NOMO-1 treated with DMSO at 0.1 percent for 48 hours (cell line): Measurements from ENCODE around the gene ITGA3.
A peak's percentile ranks its signal among the peaks of the same experiment; 100 is the strongest.
"Not testable (repeated sequence)": the region's sequence is repeated elsewhere in the genome, so short reads cannot be mapped to it uniquely, and the experiment has no call there.

Experiments
- DNase-seq: peaks from one replicate; lab custom pipeline; 2025; ENCODE audit not compliant: unreplicated experiment; lab: John Stamatoyannopoulos, UW

The ITGA3 gene

DNA sequence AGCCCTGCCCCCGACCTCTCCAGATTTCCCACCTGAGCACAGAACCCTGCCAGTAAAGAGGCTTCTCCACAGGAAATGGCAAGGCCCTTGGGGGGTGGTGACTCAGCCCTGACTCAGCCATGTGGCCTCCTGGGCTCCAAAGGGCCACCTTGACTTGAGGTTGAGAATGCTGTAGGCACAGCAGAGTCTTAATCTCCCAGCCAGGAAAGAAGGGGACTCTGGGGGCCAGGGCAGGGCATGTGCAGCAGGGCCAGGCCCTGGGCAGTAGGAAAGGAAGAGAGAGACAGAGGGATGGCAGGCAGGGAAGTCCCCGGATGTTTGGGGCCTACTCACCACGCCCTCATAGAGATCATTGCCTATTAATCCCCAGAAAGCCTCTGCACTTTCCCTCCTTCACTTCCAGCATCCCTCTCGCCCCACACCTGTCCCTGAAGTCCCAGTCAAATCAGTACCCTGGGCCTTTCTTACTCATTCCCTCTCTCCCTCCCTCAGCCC, 4.8 kb upstream of the ITGA3 start:
- peak; percentile 23 for DNase-seq

GRCh38 chr17:50051606-50052005, 4.3 kb upstream of the ITGA3 start:
- no peak for DNase-seq

GRCh38 chr17:50052241-50052796, 3.6 kb upstream of the ITGA3 start:
- DNase-seq = no peak

- no peak for DNase-seq
These were observed 2.9 kb upstream of the ITGA3 start for GRCh38 chr17:50052822-50053653.

GRCh38 chr17:50053654-50053960, 2.3 kb upstream of the ITGA3 start:
- no peak for DNase-seq

GRCh38 chr17:50055055-50055425, 870 bp upstream of the ITGA3 start:
- DNase-seq = no peak

GRCh38 chr17:50056217-50056960, 479 bp downstream of the ITGA3 start:
- peak; percentile 49 for DNase-seq

DNA sequence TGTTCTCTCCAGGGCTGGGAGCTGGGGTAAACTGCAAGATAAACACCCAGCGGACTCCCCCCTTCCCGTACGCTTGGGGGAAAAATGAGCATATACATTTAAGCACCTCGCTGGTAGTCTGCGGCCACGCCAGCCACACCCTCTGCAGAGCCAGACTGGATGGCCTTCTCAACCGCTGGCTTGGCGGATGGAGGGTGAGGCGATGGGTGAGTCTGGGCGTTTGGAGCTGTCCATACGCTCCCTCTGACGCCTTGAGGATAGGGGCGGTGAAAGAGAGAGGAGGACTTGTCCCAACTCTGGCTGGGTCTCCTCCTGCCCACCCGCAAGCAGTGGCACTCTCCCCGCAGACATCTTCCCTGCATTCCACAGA, 1.0 kb downstream of the ITGA3 start:
- DNase-seq = no peak

- no peak for DNase-seq
These were observed 1.6 kb downstream of the ITGA3 start for GRCh38 chr17:50057521-50057991.

DNA sequence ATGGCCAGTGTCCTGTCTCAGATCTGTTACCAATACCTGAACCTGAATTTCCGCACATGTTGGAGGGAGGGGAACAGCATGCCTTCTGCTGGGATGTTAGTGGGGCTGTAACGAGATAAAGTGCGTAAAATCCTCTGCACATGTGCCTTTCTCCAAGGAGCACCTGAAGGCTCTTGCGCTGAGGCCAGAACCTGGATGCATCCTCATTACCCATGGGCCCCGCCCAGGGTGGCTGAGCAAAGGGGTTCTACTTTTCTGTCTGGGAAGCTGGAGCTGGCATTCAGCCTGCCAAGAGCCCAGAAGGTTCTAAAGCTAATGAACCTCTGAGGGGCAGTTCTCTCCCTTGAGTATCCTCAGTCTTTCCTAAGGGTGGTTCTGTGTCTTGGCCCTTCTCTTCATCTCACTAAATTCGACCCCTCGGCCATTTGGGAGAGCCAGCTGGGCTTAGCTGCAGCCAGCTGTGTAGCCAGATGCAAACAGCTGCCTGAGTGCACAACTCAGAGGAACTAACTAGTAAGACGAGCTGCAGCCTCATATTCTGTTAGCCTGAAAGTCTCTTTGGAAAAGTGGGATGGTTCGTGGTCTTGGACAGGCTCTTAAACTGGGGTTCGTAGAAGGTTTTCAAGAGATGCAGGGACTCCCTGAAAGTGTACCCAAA, 2.5 kb downstream of the ITGA3 start:
- DNase-seq = no peak

GRCh38 chr17:50059256-50059655, 3.3 kb downstream of the ITGA3 start:
- DNase-seq = no peak

DNA sequence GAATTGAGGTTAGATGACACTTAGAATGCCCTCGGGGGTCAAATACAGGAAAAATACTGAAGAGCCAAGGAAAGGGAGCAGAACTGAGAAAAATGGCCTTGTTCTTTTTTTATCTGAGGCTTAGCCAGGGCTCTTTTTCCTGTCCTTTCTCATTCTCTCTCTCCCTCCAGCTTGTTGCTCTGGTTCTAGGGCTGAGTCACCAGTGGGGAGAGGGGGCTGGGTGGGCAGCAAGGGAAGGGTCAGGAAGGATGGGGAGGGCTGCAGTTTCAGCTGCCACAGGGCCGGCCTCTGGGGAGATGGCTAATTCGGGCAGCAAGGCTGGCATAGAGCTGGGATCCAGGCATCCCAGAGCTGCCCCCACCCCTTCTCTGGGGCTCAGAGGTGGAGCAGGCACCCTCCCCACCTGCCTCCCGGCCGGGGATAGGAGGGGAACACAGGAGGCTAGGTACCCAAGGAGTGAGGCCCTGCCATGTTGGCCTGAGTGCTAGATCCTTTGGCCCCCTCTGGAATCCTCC, 3.9 kb downstream of the ITGA3 start:
- no peak for DNase-seq

GRCh38 chr17:50060951-50061712, 5.2 kb downstream of the ITGA3 start:
- no peak for DNase-seq

GRCh38 chr17:50061713-50062045, 5.8 kb downstream of the ITGA3 start:
- DNase-seq = not testable (repeated sequence)

GRCh38 chr17:50062293-50063243, 6.7 kb downstream of the ITGA3 start:
- no peak for DNase-seq

DNA sequence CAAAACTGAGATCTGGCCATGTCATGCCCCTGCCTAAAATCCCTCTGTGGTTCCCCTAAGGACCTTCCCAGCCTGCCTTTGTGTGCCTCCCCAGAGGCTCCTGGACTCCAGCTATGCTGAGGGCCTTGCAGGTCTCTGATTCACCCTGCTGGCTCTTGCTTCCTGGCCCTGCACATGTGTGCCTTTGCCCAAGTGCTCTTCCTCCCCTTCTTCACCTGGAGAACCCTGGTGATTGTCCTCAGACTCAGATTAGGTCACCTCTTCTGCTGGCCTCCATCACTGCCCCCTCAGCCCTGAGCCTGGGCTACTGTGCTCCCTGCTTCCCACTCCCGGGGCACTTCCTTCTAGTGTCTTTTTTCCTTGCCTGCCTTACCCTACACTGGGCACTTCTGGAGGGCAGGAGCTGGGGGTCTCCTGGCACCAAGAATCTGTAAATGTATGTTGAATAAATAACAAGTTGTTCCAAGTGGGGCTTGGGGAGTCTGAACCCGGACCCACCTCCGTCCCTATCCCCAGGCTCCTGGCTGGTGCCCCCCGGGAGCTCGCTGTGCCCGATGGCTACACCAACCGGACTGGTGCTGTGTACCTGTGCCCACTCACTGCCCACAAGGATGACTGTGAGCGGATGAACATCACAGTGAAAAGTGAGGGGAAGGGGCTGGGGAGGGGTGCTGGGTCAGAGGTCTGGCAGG, 7.8 kb downstream of the ITGA3 start:
- no peak for DNase-seq

- no peak for DNase-seq
These were observed 8.5 kb downstream of the ITGA3 start for GRCh38 chr17:50064253-50065001.

GRCh38 chr17:50065056-50065455, 9.1 kb downstream of the ITGA3 start:
- no peak for DNase-seq
